ENCODE results near the gene ARHGEF18.

- no peak for TF ChIP-seq CTCF (IDR thresholded peaks at IDR 0.05)
- no peak for TF ChIP-seq POLR2A (IDR thresholded peaks at IDR 0.05)
- TF ChIP-seq EP300 (IDR thresholded peaks at IDR 0.05), result no peak
These were observed 46.8 kb downstream of the ARHGEF18 start for GRCh38 chr19:7395360-7396066.
